ENCODE results near the gene PTPA. TPM values are rescaled to one million over a fixed set of nuclear protein-coding genes. Genes with fewer than 3 reads are reported as not detected.

Gene PTPA
- total and polyA plus RNA-seq, 10 donors = 38.8 to 107 (median 88.5) TPM

DNA sequence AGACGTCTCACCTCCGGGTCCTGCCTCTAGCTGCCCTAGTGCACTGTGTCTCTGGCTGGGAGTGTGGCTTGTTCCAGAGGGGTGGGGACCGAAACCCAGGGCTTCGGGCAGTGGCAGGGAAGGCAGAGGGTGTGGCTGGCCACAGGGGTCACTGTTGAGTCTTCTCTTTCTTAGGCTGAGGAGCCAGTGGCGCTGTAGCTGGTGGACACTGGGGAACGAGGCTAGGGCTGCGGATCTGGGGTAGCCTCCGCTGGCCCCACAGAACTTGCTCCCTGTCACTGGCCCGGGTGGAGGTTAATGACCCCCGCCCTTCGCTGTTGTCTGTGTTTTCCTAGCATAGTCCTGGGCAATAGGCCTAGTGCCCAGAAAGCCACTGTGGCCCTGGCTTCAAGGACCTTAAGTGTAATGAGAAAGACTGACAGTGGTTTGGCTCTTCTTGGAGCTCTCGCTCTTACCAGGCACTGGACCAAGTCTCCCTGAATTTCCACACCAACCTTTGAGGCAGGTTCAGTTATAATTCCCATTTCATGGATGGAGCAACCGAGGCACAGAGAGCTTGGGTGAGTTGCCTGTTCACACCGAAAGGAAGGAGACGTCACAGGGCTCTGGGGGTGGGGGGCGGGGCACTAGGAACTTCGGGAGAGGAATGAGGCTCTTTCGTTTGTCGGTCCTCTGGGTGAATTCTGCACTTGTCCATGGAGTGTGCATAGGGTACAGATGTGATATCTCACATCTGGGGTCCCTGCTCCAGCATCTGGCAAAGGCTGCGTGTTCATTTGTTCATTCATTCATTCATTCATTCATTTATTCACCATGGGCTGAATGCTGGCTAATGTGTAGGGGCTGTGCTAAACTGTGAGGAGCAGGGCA is 71.6 kb downstream of the PTPA start:
- Histone ChIP-seq H3K27me3 (replicated peaks in 1 of 7) (peaks cover 0 to 18% (median 0%) of the 10 kb centered on the region in 7 donors), H3K27ac (no peak overlapping the region), H3K4me3 (no peak overlapping the region), H3K4me1 (peaks cover 6 to 24% (median 10%) of the 10 kb centered on the region in 6 donors), H3K9me3 (peaks cover 0 to 8% (median 2%) of the 10 kb centered on the region in 8 donors), H3K36me3 (no peaks in the 10 kb centered on the region)
- WGBS, 5 donors = 76 to 82% (median 80%) methylated on average over 18 to 20 of the region's 20 CpGs
- TF ChIP-seq POLR2AphosphoS5 (IDR thresholded peaks at IDR 0.05) = no peak
- TF ChIP-seq, protein P1, sequence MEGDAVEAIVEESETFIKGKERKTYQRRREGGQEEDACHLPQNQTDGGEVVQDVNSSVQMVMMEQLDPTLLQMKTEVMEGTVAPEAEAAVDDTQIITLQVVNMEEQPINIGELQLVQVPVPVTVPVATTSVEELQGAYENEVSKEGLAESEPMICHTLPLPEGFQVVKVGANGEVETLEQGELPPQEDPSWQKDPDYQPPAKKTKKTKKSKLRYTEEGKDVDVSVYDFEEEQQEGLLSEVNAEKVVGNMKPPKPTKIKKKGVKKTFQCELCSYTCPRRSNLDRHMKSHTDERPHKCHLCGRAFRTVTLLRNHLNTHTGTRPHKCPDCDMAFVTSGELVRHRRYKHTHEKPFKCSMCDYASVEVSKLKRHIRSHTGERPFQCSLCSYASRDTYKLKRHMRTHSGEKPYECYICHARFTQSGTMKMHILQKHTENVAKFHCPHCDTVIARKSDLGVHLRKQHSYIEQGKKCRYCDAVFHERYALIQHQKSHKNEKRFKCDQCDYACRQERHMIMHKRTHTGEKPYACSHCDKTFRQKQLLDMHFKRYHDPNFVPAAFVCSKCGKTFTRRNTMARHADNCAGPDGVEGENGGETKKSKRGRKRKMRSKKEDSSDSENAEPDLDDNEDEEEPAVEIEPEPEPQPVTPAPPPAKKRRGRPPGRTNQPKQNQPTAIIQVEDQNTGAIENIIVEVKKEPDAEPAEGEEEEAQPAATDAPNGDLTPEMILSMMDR (IDR thresholded peaks at IDR 0.05 in 8 of 11, conservative IDR thresholded peaks at IDR 0.05 in 3 of 11) = peak in 6 of 11 experiments; percentile 7 to 56 (median 37)
- DNase-seq = no peak
- intact Hi-C loops (cut with DNase I; ENCODE audit: low total_unique reads) = no loop called here

DNA sequence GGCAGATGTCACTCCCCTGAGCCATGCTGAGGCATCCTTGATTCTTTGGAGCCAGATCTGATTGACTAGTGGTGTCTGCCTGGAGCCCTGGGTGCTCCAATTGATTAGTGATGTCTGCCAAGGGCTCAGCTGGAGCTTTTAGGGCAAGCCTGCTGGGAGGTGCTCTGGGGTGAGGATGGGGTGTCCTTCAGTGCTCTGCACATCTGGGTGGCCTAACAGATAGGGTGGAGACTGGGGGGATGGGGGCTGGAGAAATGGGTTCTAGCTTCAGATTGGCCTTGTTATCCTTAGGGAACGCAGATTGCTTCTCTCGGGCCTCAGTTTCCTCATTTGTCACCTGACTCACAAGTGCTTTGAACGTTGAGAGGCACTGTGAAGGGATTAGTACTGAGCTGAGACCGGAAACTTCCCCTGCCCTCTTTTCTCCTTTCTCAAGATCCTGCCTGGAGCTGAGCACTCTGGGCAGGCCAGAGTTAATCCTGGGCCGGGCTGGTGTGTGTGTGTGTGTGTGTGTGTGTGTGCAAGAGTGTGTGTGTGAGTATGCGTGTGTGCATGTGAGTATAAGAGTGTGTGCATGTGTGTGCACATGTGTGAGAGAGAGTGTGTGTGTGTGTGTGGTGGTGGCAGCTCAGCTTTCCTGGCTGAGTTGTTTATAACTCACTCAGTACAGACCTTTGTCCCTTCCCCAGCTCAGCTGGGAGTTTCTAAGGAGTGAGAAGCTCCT is 72.4 kb downstream of the PTPA start:
- peaks cover 0 to 13% (median 0%) of the 10 kb centered on the region in 7 donors for H3K27me3 ChIP-seq (replicated peaks in 1 of 7)
- no peaks in the 10 kb centered on the region for H3K36me3 ChIP-seq
- TF ChIP-seq POLR2AphosphoS5 (IDR thresholded peaks at IDR 0.05) (no peak), POLR2A (IDR thresholded peaks at IDR 0.05) (no peak)
- TF ChIP-seq, protein P1 (IDR thresholded peaks at IDR 0.05 in 8 of 11, conservative IDR thresholded peaks at IDR 0.05 in 3 of 11) = no peak
- H3K27ac ChIP-seq = no peak overlapping the region
- no peak overlapping the region for H3K4me3 ChIP-seq
- 59 to 81% (median 73%) methylated on average over 6 of the region's 6 CpGs for WGBS, 5 donors
- peaks cover 0 to 8% (median 2%) of the 10 kb centered on the region in 8 donors for H3K9me3 ChIP-seq
- DNase-seq = no peak
- peaks cover 1 to 16% (median 4%) of the 10 kb centered on the region in 6 donors for H3K4me1 ChIP-seq
- intact Hi-C loops (cut with DNase I; ENCODE audit: low total_unique reads) = no loop called here

DNA sequence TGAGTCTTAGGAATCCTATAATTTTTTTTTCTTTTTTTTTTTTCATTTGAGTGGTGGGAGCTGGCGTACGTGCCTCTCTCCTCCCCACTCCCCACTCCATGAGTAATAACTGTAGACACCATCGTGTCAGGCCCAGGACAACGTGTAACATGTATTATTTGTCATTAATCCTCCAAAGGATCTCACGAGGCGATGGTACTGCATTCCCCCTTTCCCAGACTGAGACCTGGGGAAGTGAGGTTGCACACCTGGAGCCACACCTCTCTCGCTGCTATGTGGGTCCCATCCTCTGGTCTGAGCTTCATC is 73.0 kb downstream of the PTPA start:
- DNase-seq = no peak
- peaks cover 0 to 11% (median 0%) of the 10 kb centered on the region in 6 donors for H3K4me1 ChIP-seq
- peaks cover 0 to 8% (median 0%) of the 10 kb centered on the region in 7 donors for H3K27me3 ChIP-seq (replicated peaks in 1 of 7)
- 60 to 85% (median 82%) methylated on average over 7 of the region's 7 CpGs for WGBS, 5 donors
- no peak overlapping the region for H3K4me3 ChIP-seq
- TF ChIP-seq POLR2A (IDR thresholded peaks at IDR 0.05) (no peak), POLR2AphosphoS5 (IDR thresholded peaks at IDR 0.05) (no peak)
- TF ChIP-seq, protein P1 (IDR thresholded peaks at IDR 0.05 in 8 of 11, conservative IDR thresholded peaks at IDR 0.05 in 3 of 11) = no peak
- H3K36me3 ChIP-seq = no peaks in the 10 kb centered on the region
- intact Hi-C loops (cut with DNase I; ENCODE audit: low total_unique reads) = no loop called here
- peak overlapping the region in 4 of 8 donors; percentile 8 to 26 (median 20) for H3K27ac ChIP-seq
- H3K9me3 ChIP-seq = peaks cover 0 to 8% (median 2%) of the 10 kb centered on the region in 8 donors

All from spleen (tissue), 11 donors.